ENCODE data around the gene KLHL7.
"Not testable (repeated sequence)": the region's sequence is repeated elsewhere in the genome, so short reads cannot be mapped to it uniquely, and the experiment has no call there.

The KLHL7 gene

GRCh38 chr7:23220690-23221305 lies 115.2 kb downstream of the KLHL7 start:
- DNase-seq, result no peak

- DNase-seq, result no peak
Measured at GRCh38 chr7:23222439-23223030, 117.0 kb downstream of the KLHL7 start.

GRCh38 chr7:23224364-23224763 lies 118.8 kb downstream of the KLHL7 start:
- not testable (repeated sequence) for DNase-seq

- no peak for DNase-seq
Measured at GRCh38 chr7:23226844-23227450, 121.4 kb downstream of the KLHL7 start.

Data from CD4-positive, alpha-beta T cell treated with Interleukin-4 for 1 hour (primary cell).